Activated gamma-delta T cell (primary cell): Measurements from ENCODE around the gene TRAM2.

Experiments
- DNase-seq: peaks from one replicate; lab custom pipeline; 2025; lab: John Stamatoyannopoulos, UW
- total RNA-seq, 2 donors: gene quantifications; one replicate each; lab custom pipeline; 2026; lab: John Stamatoyannopoulos, UW

TRAM2 gene
- 21.5 to 23.2 reads per million in 2 donors for total RNA-seq

- DNase-seq = peak; percentile 74
Observed at GRCh38 chr6:52577022-52577777, at the start of gene TRAM2. Gene TRAM2, minus strand, starts transcription at chr6:52577060. Its CDS starts 145 bp downstream, at chr6:52576915.

GRCh38 chr6:52622810-52623209, 46.0 kb upstream of the TRAM2 start:
- DNase-seq = no peak

- DNase-seq = no peak
Observed at GRCh38 chr6:52621631-52622030, 44.8 kb upstream of the TRAM2 start.

DNA sequence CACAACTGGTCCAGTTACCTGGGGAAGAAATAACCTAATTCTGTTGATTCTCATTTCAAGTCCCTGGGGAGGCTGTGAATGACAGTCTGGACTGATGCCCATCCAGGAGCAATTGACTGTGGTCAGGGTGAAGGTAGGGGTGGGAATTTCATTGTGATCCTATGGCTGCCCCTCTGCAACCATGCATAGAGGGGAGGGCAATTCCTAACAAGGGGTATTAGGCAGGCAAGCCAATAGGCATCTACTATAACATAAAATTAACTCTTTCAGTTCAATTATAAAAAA, 44.0 kb upstream of the TRAM2 start:
- no peak for DNase-seq

GRCh38 chr6:52620055-52620905, 43.4 kb upstream of the TRAM2 start:
- no peak for DNase-seq

GRCh38 chr6:52617087-52617486, 40.2 kb upstream of the TRAM2 start:
- no peak for DNase-seq

- DNase-seq = no peak
Observed at GRCh38 chr6:52616059-52616690, 39.3 kb upstream of the TRAM2 start.

DNA sequence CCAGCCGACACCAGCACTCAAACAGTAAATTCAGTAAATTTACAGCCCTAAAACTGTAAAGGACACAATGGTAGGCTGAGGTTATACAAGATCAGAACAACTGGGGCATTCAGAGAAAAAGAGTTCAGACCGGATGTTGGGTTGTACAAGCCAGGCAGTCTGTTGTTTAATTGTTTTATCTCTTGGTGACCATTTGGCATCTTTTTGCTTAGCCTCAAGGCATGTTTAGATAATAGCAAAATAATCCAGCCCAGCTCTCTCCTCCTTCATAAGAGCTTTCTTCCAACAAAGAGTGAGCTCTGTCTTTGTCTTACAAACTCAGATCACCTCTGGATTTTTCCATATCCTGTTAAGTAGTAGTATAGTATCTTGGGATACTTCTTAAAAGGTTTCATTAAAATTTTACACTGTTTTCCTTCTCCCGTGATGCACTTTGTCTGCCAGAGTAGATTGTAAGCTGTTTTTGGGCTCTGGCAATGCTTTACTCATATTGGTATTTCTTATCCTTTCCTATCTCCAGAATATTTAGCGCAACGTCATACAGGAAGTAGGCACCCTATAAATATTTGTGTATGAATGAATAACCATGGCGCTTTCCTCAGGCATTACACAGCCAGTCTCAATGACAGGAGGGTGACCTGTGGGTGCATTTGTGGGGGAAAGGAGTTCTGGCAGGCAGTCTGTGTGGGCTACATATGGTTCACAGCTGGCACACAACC, 35.6 kb upstream of the TRAM2 start:
- no peak for DNase-seq

DNA sequence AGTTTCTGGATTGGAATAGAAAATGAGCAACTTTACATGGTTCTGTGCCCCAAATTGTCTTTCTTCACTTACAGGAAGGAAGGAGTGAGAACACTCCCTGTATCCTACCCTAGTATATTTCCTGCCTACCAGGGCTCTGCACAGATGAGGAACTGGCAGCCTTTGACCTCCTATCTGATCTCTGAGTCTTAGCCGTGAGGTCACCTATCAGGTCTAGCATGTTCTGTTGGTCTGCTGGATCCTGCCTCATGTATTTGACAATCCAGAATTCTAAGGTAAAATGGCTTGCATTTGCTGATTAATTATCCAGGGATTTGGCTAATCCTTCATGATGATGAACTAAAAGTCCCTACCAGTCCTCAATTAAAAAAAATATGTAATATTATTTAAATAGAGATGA, 35.0 kb upstream of the TRAM2 start:
- no peak for DNase-seq

GRCh38 chr6:52610745-52611355, 34.0 kb upstream of the TRAM2 start:
- no peak for DNase-seq

DNA sequence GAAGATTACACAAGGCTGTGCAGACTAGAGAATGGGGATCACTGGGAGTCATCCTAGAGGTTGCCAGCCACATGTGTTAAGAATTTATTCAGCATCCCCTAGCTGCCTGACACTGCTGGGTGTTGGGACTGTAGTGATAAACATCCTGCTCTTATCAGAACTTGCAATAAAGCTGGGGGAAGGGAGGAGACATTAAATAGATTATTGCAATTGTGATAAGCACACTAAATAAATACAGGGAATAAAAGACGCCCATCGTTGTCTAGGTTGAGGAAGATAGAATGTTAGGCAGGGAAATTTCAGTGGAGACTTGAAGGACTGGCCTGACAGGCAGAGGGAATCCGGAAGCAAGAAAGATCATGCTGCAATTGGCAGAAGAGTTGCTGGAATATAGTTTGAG, 33.2 kb upstream of the TRAM2 start:
- DNase-seq = no peak

DNA sequence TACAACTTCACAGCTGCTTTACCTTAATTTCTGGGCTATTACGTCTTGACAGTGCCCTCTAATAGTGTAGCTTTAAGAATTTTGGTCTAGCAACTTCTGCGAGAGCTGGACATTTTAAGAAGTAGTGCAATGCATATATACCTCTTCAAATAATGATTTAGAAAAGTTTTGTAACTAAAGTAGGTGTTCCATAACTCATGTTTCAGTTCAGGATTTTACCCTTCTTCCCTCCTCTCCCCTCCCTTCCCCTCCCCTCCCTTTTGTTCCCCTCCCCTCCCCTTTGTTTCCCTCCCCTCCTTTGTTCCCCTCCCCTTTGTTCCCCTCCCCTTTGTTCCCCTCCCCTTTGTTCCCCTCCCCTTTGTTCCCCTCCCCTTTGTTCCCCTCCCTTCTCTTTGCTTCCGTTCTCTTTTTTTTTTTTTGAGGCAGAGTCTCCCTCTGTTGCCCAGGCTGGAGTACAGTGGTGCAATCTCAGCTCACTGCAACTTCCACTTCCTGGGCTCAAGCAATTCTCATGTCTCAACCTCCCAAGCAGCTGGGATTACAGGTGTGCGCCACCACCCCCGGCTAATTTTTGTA, 28.8 kb upstream of the TRAM2 start:
- no peak for DNase-seq

DNA sequence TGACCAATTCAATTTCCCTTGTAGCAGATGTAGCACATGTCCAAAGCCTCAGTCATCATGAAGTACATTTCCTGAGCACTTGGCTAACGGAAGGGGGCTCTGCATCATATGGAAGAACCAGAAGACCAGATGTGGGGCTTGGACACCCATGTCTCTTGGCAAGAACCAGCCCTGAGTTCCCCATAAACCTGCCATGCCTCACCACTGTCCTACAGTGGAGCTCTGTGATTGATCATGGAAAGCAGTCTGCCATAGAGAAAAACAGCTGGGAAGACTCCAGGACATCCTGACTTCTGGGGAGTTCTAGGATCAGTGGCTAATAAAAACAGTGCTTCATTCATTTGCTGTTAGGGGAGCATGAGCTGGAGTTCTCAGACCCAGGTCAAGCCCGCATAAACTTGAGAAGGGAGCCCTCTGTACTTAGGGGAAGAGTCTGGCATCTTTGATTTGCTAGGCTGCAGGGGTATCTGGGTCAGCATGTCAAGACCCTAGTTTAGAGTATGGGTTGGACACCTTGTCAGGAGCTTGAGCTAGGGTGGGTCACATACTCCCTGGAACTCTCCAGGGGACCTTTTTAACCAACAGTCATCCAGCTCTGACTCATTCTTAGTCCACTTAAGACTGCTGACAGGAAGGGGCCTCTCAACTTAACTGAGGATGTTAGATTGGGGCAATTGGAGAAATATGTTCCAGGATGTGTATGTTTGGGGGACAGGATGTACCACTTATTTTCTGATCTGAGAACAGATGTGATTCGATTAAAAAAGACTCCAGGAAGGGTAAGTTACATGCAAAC, 26.3 kb upstream of the TRAM2 start:
- DNase-seq = no peak

DNA sequence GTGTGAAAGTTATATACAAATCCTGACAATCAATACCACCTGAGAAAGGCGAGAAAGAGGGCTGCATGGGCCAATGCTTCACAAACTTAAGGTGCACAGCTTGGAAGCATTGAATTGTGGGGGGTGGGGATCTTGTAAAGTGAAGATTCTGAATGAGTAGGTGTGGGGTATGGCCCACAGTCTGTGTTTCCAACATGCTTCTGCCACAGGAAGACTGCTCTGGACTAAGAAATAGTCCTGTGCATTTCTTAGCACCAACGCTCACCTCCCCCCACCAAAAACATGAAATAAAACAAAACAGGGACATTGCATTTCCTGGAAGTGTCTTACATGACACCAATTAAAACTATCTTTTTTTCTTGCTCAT, 21.9 kb upstream of the TRAM2 start:
- DNase-seq = no peak

DNA sequence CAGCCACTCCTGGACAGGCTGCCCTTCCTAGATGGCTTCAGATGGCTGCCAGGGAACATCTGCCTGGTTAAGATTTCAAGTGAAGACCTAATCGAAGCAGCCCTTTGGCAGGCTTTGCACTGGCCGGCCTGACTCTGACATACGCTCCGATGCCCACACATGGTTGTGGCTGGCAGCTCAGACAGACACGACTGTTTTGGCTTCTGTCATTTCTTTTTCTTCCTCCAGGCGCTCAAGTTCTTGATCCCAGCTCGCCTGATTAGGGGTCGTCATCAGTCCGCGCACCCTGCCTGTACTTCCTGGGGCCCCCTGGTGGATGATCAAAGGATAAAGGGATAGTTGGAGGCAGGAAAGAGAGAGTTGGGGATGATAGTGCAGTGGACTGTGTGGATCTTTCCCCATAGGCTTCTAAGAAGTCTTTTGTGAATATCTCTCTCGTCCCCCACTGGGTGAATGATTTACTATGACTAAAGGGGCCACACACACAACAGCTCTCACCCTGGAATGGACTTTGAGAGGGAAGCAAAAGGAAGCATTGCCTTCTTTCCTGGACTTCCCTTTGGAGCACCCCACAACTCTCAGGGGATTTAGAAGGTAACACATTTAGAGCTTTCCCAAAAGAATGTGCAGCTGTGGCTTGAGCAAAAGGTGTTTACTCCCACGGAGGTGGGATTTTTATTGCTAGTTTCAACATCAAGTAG, 21.4 kb upstream of the TRAM2 start:
- no peak for DNase-seq

DNA sequence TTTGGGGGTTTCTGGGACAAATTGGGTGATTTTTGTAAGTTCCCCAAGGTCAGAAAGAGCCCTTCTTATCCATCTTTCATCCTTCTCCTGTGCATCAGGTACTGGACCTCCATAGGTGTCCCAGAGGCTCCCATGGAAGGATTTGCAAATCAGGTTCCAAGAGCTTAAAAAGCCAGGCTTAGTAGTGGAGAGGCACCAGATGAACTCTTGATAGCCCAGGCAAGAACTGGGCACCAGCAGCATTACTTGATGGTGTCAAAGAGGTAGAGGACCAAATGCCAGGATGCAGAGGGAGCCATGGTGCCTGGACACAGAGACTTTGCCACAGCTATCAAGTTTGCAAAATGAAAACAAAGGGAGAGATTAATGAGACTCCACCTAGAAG, 20.9 kb upstream of the TRAM2 start:
- no peak for DNase-seq

DNA sequence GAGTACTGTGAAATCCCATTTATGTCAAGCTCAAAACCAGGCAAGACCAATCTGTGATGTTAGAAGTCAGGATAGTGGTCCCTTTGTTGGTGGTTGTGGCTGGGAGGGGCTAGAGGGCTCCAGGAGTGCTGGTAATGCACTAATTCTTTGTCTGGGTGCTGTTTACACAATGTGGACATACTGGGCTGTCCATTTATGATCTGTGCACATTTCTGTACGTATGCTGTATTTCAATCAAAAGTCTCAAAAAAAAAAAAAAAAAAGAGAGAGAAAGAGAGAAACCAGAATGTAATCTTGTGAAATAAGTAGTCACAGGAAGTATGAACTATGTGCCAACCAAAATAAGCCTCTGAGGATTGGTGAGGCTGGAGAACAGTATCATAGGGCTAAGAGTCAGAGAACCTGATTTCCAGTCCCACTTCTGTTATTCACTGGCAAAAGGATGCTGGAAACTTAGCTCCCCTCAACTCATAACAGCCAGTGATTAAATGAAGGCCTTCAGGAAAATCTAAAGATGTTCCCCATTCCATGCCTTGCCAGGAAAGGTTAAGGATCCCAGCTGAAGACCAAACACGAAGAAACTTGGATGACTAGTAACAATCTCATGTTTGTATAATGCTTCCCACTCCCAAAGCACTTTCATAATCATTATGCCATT, 19.6 kb upstream of the TRAM2 start:
- DNase-seq = no peak

- no peak for DNase-seq
Observed at GRCh38 chr6:52595796-52596130, 18.9 kb upstream of the TRAM2 start.

DNA sequence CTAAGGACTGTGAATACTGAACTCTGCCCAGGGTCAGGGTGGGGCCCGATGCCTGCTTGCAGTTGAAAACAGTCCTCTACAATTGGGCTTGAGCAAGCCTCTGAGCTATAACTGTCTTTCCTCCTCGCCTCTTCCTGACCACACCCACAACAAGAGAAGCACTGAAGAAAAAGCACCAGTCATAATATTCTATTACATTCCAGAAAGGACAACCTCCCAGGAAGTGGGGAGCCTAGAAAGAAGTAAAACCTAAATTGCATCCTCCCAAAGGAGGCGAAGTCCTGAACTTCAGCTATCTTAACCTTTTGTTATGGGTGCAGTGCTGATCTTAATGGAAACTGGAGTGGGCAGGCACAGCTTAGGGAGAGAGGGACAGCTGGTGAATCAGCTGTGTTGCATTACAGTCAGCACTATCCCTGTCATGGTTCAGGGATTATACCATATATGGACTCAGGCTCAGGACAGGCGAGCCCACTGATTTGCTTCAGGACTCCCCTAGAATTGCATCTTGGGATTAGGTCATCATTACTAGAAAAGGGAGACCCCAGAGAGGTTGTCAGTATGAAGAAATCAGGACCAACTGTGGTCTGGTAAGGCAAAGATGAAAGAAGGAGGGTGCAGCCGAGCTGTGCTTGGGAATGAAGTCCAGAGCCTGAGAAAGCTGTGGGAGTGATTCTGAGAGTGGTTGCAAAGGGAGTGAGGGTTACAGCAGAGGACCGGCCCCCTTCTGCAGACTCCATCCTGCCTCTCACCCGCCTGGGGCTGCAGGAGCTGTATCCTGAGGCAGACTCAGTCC, 18.3 kb upstream of the TRAM2 start:
- DNase-seq = no peak
